ENCODE results near the gene ADCY9. TPM values are rescaled to one million over a fixed set of nuclear protein-coding genes. Genes with fewer than 3 reads are reported as not detected.
"Not testable (repeated sequence)": the region's sequence is repeated elsewhere in the genome, so short reads cannot be mapped to it uniquely, and the experiment has no call there.

Gene ADCY9
- total RNA-seq, 1 donor from 2014 or later = 6.9 TPM

DNA sequence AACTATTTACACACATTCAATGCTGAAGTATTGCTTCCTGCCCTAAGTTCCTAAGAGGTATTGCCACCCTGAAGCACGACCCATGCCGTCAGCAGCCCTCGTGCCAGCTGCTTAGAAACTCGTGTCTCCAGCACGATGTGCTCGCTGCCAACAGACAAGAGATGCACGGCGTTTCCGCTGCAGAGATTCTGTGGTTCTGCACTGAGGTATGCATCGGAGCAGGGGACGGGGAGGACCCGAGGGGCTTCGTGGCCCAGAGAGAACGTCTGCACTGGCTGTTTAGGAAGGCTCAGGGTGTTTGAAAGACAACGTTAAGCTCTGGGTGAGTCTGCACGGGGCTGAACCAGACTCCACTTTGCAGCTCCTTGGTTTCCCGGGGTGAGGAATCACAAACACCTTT lies 153.0 kb downstream of the ADCY9 start:
- peaks cover 4% of the 10 kb centered on the region for H3K9me3 Mint-ChIP-seq (ENCODE audit: low read depth)
- DNase-seq (ENCODE audit: low spot score, unreplicated experiment) = no peak
- H3K36me3 Mint-ChIP-seq (ENCODE audit: insufficient read depth) = peaks cover 17% of the 10 kb centered on the region
- peaks cover 16% of the 10 kb centered on the region for H3K27me3 Mint-ChIP-seq
- no peak overlapping the region for H3K4me3 Mint-ChIP-seq (ENCODE audit: low read depth)
- no peak overlapping the region for H3K27ac Mint-ChIP-seq
- peaks cover 3% of the 10 kb centered on the region for H3K4me1 Mint-ChIP-seq (ENCODE audit: low read depth)
- TF ChIP-seq, protein P1, sequence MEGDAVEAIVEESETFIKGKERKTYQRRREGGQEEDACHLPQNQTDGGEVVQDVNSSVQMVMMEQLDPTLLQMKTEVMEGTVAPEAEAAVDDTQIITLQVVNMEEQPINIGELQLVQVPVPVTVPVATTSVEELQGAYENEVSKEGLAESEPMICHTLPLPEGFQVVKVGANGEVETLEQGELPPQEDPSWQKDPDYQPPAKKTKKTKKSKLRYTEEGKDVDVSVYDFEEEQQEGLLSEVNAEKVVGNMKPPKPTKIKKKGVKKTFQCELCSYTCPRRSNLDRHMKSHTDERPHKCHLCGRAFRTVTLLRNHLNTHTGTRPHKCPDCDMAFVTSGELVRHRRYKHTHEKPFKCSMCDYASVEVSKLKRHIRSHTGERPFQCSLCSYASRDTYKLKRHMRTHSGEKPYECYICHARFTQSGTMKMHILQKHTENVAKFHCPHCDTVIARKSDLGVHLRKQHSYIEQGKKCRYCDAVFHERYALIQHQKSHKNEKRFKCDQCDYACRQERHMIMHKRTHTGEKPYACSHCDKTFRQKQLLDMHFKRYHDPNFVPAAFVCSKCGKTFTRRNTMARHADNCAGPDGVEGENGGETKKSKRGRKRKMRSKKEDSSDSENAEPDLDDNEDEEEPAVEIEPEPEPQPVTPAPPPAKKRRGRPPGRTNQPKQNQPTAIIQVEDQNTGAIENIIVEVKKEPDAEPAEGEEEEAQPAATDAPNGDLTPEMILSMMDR (IDR thresholded peaks at IDR 0.05; ENCODE audit: unreplicated experiment) = no peak

DNA sequence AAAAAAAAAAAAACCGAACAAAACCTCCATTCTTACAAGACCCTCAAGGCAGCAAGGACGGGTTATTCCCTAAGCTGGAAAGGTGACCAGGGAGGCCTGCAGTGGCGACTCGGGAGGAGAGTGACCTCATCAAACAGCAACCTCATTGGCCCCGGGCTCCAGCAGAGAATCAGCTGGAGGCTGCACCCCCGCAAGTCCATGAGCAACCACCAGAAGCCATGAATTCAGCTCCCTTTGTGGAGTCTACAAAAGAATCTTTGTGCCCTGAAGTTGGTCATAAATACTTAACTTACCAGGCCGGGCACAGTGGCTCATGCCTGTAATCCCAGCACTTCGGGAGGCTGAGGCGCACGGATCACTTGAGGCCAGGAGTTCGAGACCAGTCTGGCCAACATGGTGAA lies 154.8 kb downstream of the ADCY9 start:
- peaks cover 4% of the 10 kb centered on the region for H3K9me3 Mint-ChIP-seq (ENCODE audit: low read depth)
- TF ChIP-seq, protein P1 (IDR thresholded peaks at IDR 0.05; ENCODE audit: unreplicated experiment) = no peak
- peaks cover 12% of the 10 kb centered on the region for H3K36me3 Mint-ChIP-seq (ENCODE audit: insufficient read depth)
- H3K27ac Mint-ChIP-seq = no peak overlapping the region
- DNase-seq (ENCODE audit: low spot score, unreplicated experiment) = no peak
- H3K4me1 Mint-ChIP-seq (ENCODE audit: low read depth) = peaks cover 3% of the 10 kb centered on the region
- H3K27me3 Mint-ChIP-seq = peaks cover 27% of the 10 kb centered on the region
- H3K4me3 Mint-ChIP-seq (ENCODE audit: low read depth) = no peak overlapping the region

DNA sequence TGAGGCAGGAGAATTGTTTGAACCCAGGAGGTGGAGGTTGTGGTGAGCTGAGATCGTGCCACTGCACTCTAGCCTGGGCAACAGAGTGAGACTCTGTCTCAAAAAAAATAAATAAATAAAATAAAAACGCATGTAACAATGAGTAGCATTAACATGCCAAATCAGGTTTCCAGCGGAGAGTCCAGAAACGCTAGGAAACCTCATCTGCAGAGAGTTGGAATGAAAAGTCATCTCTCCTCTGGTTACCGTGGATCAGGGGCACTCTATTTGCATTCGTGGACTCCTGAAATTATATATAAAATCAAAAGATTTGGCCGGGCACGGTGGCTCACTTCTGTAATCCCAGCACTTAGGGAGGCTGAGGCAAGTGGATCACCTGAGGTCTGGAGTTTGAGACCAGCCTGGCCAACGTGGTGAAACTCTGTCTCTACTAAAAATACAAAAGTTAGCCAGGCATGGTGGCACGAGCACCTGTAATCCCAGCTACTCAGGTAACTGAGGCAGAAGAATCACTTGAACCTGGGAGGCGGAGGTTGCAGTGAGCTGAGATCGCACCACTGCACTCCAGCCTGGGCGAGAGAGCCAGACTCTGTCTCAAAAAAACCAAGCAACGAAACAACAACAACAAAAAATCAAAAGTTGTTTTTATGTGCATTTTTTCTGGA lies 156.2 kb downstream of the ADCY9 start:
- not testable (repeated sequence) for H3K9me3 Mint-ChIP-seq (ENCODE audit: low read depth); H3K4me3 Mint-ChIP-seq (ENCODE audit: low read depth); H3K4me1 Mint-ChIP-seq (ENCODE audit: low read depth); DNase-seq (ENCODE audit: low spot score, unreplicated experiment); H3K36me3 Mint-ChIP-seq (ENCODE audit: insufficient read depth); H3K27ac Mint-ChIP-seq
- peaks cover 27% of the 10 kb centered on the region for H3K27me3 Mint-ChIP-seq

DNA sequence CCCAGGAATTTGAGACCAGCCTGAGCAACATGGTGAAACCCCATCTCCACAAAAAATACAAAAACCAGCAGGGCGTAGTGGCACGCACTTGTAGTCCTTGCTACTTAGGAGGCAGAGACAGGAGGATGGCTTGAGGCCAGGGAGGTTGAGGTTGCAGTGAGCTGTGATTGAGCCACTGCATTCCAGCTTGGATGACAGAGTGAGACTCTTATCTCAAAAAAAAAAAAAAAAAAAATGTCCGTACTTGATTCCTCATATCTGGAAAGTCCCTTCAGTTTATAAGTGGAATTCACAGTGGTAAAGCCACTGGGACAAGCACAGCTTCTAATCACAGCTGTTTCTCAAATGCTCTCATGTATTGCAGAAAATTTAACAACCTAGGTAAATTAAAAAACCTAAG lies 157.1 kb downstream of the ADCY9 start:
- Mint-ChIP-seq H3K27me3 (peaks cover 31% of the 10 kb centered on the region), H3K4me1 (ENCODE audit: low read depth) (peaks cover 3% of the 10 kb centered on the region), H3K9me3 (ENCODE audit: low read depth) (no peaks in the 10 kb centered on the region), H3K27ac (no peak overlapping the region), H3K4me3 (ENCODE audit: low read depth) (no peak overlapping the region), H3K36me3 (ENCODE audit: insufficient read depth) (peaks cover 2% of the 10 kb centered on the region)
- TF ChIP-seq, protein P1 (IDR thresholded peaks at IDR 0.05; ENCODE audit: unreplicated experiment) = no peak
- no peak for DNase-seq (ENCODE audit: low spot score, unreplicated experiment)

DNA sequence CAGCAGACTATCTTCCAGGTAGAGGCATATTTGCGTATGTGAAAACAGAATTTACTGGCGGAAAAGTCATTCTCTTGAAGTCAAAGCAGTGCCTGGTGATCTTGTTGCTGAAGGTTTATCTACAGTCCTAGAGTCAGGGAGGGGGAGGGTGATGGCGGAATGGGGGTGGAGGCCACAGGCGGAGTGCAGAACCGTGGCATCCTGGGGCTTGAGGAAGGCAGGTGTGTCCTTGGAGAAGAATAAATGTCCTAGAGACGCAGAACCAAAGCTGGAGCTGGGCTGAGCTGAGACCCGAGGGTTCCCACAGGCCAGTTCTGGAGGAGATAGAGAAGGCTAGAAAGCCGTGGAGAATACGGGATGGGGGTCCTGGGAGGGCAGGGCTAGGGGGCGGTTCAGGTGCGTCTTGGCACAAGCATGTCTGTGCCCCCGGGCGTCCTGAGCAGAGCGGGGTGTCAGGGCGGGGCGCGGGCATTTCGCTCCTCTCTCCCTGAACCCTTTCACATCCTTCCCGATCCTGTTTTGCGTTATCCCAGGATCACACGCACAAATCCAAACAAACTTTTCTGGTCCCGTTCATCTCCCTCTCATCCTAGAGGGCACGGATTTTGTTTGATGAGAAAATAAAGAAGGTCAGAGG lies 158.8 kb downstream of the ADCY9 start:
- peaks cover 2% of the 10 kb centered on the region for H3K4me1 Mint-ChIP-seq (ENCODE audit: low read depth)
- H3K27ac Mint-ChIP-seq = peak overlapping the region; percentile 73
- no peaks in the 10 kb centered on the region for H3K9me3 Mint-ChIP-seq (ENCODE audit: low read depth)
- TF ChIP-seq, protein P1 (IDR thresholded peaks at IDR 0.05; ENCODE audit: unreplicated experiment) = no peak
- H3K4me3 Mint-ChIP-seq (ENCODE audit: low read depth) = no peak overlapping the region
- H3K36me3 Mint-ChIP-seq (ENCODE audit: insufficient read depth) = no peaks in the 10 kb centered on the region
- DNase-seq (ENCODE audit: low spot score, unreplicated experiment) = no peak
- H3K27me3 Mint-ChIP-seq = peaks cover 19% of the 10 kb centered on the region
